ENCODE measurements around the gene F12.

F12 gene

DNA sequence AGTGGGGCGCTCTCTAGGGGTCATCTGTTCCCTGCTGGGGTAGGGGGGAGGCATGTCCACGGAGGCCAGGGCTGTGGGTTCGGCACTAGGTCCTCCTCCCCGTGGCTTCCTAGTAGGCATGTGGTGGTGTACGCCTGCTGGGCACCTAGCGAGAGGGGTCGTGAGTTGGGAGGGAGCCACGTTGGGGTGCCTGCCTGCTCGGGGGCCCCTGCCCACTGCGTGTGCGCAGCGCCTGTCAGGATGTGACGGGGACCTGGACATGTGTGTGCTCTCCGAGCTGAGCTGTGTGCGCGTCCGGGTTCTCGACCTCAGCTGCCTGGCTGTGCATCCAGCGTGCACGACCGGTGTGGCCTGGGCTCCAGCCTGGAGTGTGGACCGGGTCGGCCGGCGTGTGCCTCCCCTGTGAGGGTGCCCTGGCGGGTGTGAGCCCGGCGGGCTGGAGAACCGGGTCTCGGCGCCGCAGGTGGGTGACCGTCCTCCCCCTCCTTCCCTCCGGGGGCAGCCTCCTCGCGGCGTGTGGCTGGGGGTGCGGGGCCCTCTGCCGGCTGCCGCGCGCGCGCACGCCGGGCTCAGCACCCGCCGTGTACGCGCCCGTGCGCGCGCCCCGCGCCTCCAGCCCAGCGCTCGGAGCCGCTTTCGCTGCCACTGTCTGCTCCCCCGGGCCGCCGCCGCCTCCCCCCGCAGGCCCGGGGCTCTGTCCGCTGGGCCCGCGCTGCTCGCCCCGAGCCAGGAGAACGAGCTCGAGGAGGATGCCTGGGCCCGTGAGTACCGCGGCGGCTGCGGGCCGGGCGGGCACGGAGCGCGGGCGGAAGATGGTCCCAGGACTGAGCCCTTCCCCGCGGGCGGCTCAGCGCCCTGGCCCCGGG, 37.1 kb upstream of the F12 start, which contains the start of gene PRR7:
PRR7 (plus strand) TSS at position 615 of the 866 bp plus-strand sequence. CDS start 8,254 bp downstream, outside the sequence.
- Histone ChIP-seq H3K27me3 (ENCODE audit: insufficient read depth, low read depth, severe bottlenecking) (no peaks in the 10 kb centered on the region), H3K9me3 (ENCODE audit: severe bottlenecking) (no peaks in the 10 kb centered on the region), H3K36me3 (no peaks in the 10 kb centered on the region), H3K27ac (peak within 1 kb of the TSS; percentile 28; the same call in 1 of the 2 replicates), H3K4me3 (ENCODE audit: low read depth, low read length) (peak within 1 kb of the TSS; percentile 37)
- TF ChIP-seq, protein P1, sequence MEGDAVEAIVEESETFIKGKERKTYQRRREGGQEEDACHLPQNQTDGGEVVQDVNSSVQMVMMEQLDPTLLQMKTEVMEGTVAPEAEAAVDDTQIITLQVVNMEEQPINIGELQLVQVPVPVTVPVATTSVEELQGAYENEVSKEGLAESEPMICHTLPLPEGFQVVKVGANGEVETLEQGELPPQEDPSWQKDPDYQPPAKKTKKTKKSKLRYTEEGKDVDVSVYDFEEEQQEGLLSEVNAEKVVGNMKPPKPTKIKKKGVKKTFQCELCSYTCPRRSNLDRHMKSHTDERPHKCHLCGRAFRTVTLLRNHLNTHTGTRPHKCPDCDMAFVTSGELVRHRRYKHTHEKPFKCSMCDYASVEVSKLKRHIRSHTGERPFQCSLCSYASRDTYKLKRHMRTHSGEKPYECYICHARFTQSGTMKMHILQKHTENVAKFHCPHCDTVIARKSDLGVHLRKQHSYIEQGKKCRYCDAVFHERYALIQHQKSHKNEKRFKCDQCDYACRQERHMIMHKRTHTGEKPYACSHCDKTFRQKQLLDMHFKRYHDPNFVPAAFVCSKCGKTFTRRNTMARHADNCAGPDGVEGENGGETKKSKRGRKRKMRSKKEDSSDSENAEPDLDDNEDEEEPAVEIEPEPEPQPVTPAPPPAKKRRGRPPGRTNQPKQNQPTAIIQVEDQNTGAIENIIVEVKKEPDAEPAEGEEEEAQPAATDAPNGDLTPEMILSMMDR (IDR thresholded peaks at IDR 0.05; ENCODE audit: low read depth, low read length) = no peak
- peak; percentile 56 for DNase-seq

DNA sequence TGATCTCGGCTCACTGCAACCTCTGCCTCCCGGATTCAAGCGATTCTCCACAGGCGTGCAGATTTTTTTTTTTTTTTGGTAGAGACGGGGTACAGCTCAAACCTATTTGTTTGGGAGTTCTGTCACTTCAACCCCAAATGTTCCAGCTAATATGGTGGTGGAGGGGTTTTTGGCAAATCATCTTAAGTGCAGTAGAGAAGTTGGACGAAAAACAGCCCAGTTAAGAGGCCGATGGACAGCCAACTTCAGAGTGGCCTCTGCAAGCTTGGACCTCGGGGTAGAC, 36.5 kb upstream of the F12 start:
- H3K4me3 ChIP-seq (ENCODE audit: low read depth, low read length) = peak overlapping the region; percentile 37
- H3K27ac ChIP-seq = no peak overlapping the region
- H3K36me3 ChIP-seq = no peaks in the 10 kb centered on the region

DNA sequence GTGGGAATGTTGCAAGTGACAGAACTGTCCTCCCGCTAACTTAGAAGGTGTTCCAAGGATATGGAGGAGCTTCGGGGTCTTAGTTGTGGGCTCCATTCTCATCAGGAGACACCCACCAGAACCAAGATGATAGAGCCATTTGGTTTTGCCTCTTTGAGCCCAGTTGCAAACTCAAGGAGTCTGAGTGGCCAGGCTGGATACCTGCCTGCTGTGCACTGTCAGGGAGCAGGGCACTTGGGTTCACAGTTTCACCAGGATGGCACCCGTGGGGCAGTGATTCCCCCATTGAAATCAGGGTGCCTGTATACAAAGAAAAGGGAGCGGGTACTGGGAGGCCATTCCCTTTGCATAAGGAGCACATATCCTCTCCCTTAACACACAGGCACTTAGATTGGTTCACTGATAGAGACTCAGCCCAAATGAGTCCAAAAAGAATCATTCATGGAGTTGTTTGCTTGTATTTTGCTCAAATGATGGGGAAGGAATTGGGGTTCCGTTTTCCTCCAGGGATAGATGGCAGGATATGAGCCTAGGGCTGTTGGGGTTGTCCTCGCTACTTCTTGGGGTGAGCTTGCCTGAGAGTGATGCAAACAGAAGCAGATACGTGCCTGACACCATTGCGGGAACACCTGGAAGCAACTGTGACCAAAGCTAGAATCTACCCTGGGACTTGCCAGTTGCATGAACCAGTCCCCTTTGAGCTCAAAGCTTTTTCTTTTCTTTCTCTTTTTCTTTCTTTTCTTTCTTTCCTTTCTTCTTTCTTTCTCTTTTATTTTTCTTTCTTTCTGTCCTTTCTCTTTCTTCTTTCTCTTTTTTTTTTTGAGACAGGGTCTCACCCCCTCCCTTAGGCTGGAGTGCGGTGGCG, 35.9 kb upstream of the F12 start:
- H3K9me3 ChIP-seq (ENCODE audit: severe bottlenecking) = no peaks in the 10 kb centered on the region
- H3K36me3 ChIP-seq = no peaks in the 10 kb centered on the region
- H3K4me3 ChIP-seq (ENCODE audit: low read depth, low read length) = no peak overlapping the region
- H3K27ac ChIP-seq = no peak overlapping the region
- H3K27me3 ChIP-seq (ENCODE audit: insufficient read depth, low read depth, severe bottlenecking) = no peaks in the 10 kb centered on the region
- TF ChIP-seq, protein P1 (IDR thresholded peaks at IDR 0.05; ENCODE audit: low read depth, low read length) = no peak
- no peak for DNase-seq

More for the DNA sequence above, 36.5 kb upstream of the F12 start:
- no peaks in the 10 kb centered on the region for H3K27me3 ChIP-seq (ENCODE audit: insufficient read depth, low read depth, severe bottlenecking)
- DNase-seq = no peak
- H3K9me3 ChIP-seq (ENCODE audit: severe bottlenecking) = no peaks in the 10 kb centered on the region
- TF ChIP-seq, protein P1 (IDR thresholded peaks at IDR 0.05; ENCODE audit: low read depth, low read length) = no peak

DNA sequence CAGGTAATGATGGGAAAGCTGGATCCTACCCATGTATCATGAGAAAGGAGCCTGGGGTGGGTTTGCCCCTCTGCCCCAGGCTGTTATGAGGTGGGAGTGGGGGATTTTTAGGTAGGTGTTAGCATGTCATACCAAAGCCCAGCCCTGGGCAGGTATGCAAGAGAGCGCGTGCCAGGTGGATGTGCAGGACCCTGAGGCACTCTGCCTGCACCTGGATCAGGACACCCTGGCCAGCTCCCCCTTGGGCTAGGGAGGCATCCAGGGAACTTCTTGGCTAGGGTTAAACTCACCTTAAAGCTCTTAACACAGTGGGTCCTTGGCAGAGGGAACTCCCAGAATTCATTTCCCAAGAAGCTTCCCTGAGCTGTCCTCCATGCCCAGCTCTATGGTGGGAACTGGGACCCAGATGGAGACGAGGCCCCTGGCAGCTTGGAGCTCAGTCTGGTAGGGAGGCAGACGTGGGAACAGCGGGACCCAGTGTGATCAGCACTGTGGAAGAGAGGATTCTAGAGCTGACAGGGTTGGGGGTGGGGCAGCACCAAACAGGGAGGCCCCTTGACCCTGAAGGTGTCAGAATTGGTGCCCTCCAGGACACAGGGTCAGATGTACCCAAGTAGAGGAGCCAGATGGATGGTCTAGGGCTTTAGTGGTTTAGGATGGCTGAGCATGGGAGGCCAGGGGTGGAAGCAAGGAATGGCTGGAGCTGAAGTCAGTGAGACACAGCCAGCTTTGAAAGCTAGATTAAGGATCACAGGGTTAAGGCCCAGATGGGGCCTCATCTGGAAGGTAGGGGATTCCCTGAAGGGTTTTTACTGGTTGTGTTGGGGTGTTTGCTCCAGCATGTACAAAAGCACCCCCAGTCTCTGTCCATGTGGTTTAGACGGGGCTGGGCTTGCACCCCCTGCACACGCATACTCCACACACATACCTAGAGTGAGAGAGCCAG, 35.0 kb upstream of the F12 start:
- H3K36me3 ChIP-seq = no peaks in the 10 kb centered on the region
- H3K9me3 ChIP-seq (ENCODE audit: severe bottlenecking) = no peaks in the 10 kb centered on the region
- no peak for DNase-seq
- H3K27ac ChIP-seq = peak overlapping the region; percentile 48; the same call in 1 of the 2 replicates
- H3K27me3 ChIP-seq (ENCODE audit: insufficient read depth, low read depth, severe bottlenecking) = no peaks in the 10 kb centered on the region
- TF ChIP-seq, protein P1 (IDR thresholded peaks at IDR 0.05; ENCODE audit: low read depth, low read length) = no peak
- H3K4me3 ChIP-seq (ENCODE audit: low read depth, low read length) = no peak overlapping the region
